Fibroblast of lung (primary cell): ENCODE results near the gene PYY. TPM values are rescaled to one million over a fixed set of nuclear protein-coding genes. Genes with fewer than 3 reads are reported as not detected.
A peak's percentile ranks its signal among the peaks of the same experiment; 100 is the strongest.
"Not testable (repeated sequence)": the region's sequence is repeated elsewhere in the genome, so short reads cannot be mapped to it uniquely, and the experiment has no call there.

ENCODE experiments used
- DNase-seq, 2 donors: peaks; one replicate each; pipeline versions ENCODE4 v3.0.0 to v3.0.0-alpha.2; 2010; ENCODE audit warnings: low read depth in 2 of 2
- H2AFZ ChIP-seq: 2 replicates; pipeline ENCODE4 v1.5.1; 2012; ENCODE audit warnings: low read length, control low read depth, inconsistent platforms
- H3K27ac ChIP-seq: 2 replicates; pipeline ENCODE4 v1.5.1; 2011; ENCODE audit warnings: low read length, control low read depth; ENCODE audit not compliant: insufficient read depth
- H3K27me3 ChIP-seq: 2 replicates; pipeline ENCODE4 v1.5.1; 2011; ENCODE audit warnings: mild to moderate bottlenecking, low read length; ENCODE audit not compliant: control insufficient read depth, insufficient read depth
- H3K36me3 ChIP-seq: 2 replicates; pipeline ENCODE4 v1.5.1; 2011; ENCODE audit warnings: low read length; ENCODE audit not compliant: control insufficient read depth, insufficient read depth
- H3K4me1 ChIP-seq: 2 replicates; pipeline ENCODE4 v1.5.1; 2011; ENCODE audit warnings: low read length; ENCODE audit not compliant: control insufficient read depth, insufficient read depth; ENCODE audit errors: extremely low read depth
- H3K4me2 ChIP-seq: 2 replicates; pipeline ENCODE4 v1.5.1; 2011; ENCODE audit warnings: low read length, control low read depth; ENCODE audit not compliant: insufficient read depth; ENCODE audit errors: extremely low read depth
- H3K4me3 ChIP-seq, 4 experiments: fragments of 200-600 bp in 1 of 4; sonication (generic) in 1 of 4; replicated peaks in 1 of 4; 2 replicates each; pipeline ENCODE4 v1.5.1; 2011 to 2016; ENCODE audit warnings: low read length in 4 of 4, low read depth in 3 of 4, mild to moderate bottlenecking in 3 of 4, control low read depth in 2 of 4, inconsistent platforms in 1 of 4, mixed read lengths in 1 of 4; ENCODE audit not compliant: insufficient read depth in 1 of 4; ENCODE audit errors: control extremely low read depth in 1 of 4
- H3K79me2 ChIP-seq: 2 replicates; pipeline ENCODE4 v1.5.1; 2012; ENCODE audit warnings: mild to moderate bottlenecking, low read length, inconsistent platforms; ENCODE audit not compliant: control insufficient read depth, insufficient read depth
- H3K9ac ChIP-seq: 2 replicates; pipeline ENCODE4 v1.5.1; 2011; ENCODE audit warnings: mild to moderate bottlenecking, low read length, control low read depth; ENCODE audit not compliant: insufficient read depth
- H3K9me3 ChIP-seq: 2 replicates; pipeline ENCODE4 v1.5.1; 2012; ENCODE audit warnings: low read depth, low read length; ENCODE audit not compliant: control insufficient read depth, insufficient read depth
- H4K20me1 ChIP-seq: 2 replicates; pipeline ENCODE4 v1.5.1; 2011; ENCODE audit warnings: low read length; ENCODE audit not compliant: control insufficient read depth, insufficient read depth; ENCODE audit errors: extremely low read depth
- CTCF ChIP-seq, 2 donors: IDR thresholded peaks in 1 of 2; conservative IDR thresholded peaks in 1 of 2; 1 replicate in 1 of 2; 2 replicates in 1 of 2; pipeline ENCODE4 v1.5.1; 2011 to 2012; ENCODE audit warnings: low read length in 2 of 2, control low read depth in 1 of 2, inconsistent platforms in 1 of 2, low read depth in 1 of 2, mild to moderate bottlenecking in 1 of 2
- EZH2 ChIP-seq: IDR thresholded peaks from 2 replicates; pipeline ENCODE4 v1.5.1; 2012; ENCODE audit warnings: low read length, control low read depth, mild to moderate bottlenecking; ENCODE audit errors: missing control alignments
- polyA plus RNA-seq, 2 donors: library from polyadenylated mRNA; depleted of rRNA in 1 of 2; stranded (reverse) in 1 of 2; unstranded in 1 of 2; fragments of >200 nt; gene quantifications; 2 replicates each; pipeline ENCODE4 v1.2.1, GENCODE V29; 2011 to 2012; ENCODE audit warnings: missing spikeins in 1 of 2
- total RNA-seq: library from RNA; depleted of rRNA; stranded (reverse); fragments of >200 nt; gene quantifications from 2 replicates; pipeline ENCODE4 v1.2.1, GENCODE V29; 2014

Gene PYY
- total and polyA plus RNA-seq, 2 donors (not counting 1 experiment from before 2014, with no cell fraction given) = 0.33 TPM; not detected in 1

GRCh38 chr17:43966276-43966675 lies 12.5 kb upstream of the PYY start:
- Histone ChIP-seq H3K27ac (no peak overlapping the region), H3K9ac (no peak overlapping the region), H3K4me2 (no peak overlapping the region), H3K36me3 (no peaks in the 10 kb centered on the region), H3K4me1 (no peaks in the 10 kb centered on the region), H4K20me1 (no peaks in the 10 kb centered on the region), H2AFZ (no peak overlapping the region), H3K4me3 (no peak overlapping the region), H3K27me3 (peaks cover 6% of the 10 kb centered on the region), H3K9me3 (no peaks in the 10 kb centered on the region), H3K79me2 (no peaks in the 10 kb centered on the region)
- TF ChIP-seq EZH2 = no peak
- peak in 1 of 2 donors; percentile 25 for DNase-seq

GRCh38 chr17:43962479-43962878 lies 8.7 kb upstream of the PYY start:
- H4K20me1 ChIP-seq = no peaks in the 10 kb centered on the region
- no peaks in the 10 kb centered on the region for H3K36me3 ChIP-seq
- no peak overlapping the region for H3K27ac ChIP-seq
- no peak overlapping the region for H2AFZ ChIP-seq
- H3K4me1 ChIP-seq = no peaks in the 10 kb centered on the region
- DNase-seq = no peak
- no peaks in the 10 kb centered on the region for H3K9me3 ChIP-seq
- no peak for TF ChIP-seq CTCF (conservative IDR thresholded peaks at IDR 0.05 in 1 of 2, IDR thresholded peaks at IDR 0.05 in 1 of 2; ENCODE audit: low read depth in 1 of 2, low read length in 2 of 2)
- TF ChIP-seq EZH2 = no peak
- peaks cover 6% of the 10 kb centered on the region for H3K27me3 ChIP-seq
- H3K79me2 ChIP-seq = no peaks in the 10 kb centered on the region
- no peak overlapping the region for H3K4me2 ChIP-seq
- H3K9ac ChIP-seq = no peak overlapping the region
- no peak overlapping the region for H3K4me3 ChIP-seq

- H3K4me2 ChIP-seq = no peak overlapping the region
- no peak overlapping the region for H3K4me3 ChIP-seq
- H3K79me2 ChIP-seq = no peaks in the 10 kb centered on the region
- DNase-seq = no peak
- H3K36me3 ChIP-seq = no peaks in the 10 kb centered on the region
- peaks cover 6% of the 10 kb centered on the region for H3K27me3 ChIP-seq
- H4K20me1 ChIP-seq = no peaks in the 10 kb centered on the region
- no peaks in the 10 kb centered on the region for H3K4me1 ChIP-seq
- no peak overlapping the region for H3K9ac ChIP-seq
- no peak overlapping the region for H3K27ac ChIP-seq
- H3K9me3 ChIP-seq = no peaks in the 10 kb centered on the region
- H2AFZ ChIP-seq = no peak overlapping the region
- TF ChIP-seq CTCF (conservative IDR thresholded peaks at IDR 0.05 in 1 of 2, IDR thresholded peaks at IDR 0.05 in 1 of 2; ENCODE audit: low read depth in 1 of 2, low read length in 2 of 2) (no peak), EZH2 (no peak)
These were observed 8.2 kb upstream of the PYY start for GRCh38 chr17:43961954-43962353.

- not testable (repeated sequence) for H3K4me1 ChIP-seq, H3K9ac ChIP-seq, H4K20me1 ChIP-seq, H3K9me3 ChIP-seq, DNase-seq, H3K27me3 ChIP-seq, H3K36me3 ChIP-seq, H2AFZ ChIP-seq, H3K27ac ChIP-seq, H3K4me3 ChIP-seq, H3K4me2 ChIP-seq, H3K79me2 ChIP-seq
These were observed 7.6 kb upstream of the PYY start for GRCh38 chr17:43961292-43961691.
